ENCODE data around the gene CFAP299.

CFAP299 gene

DNA sequence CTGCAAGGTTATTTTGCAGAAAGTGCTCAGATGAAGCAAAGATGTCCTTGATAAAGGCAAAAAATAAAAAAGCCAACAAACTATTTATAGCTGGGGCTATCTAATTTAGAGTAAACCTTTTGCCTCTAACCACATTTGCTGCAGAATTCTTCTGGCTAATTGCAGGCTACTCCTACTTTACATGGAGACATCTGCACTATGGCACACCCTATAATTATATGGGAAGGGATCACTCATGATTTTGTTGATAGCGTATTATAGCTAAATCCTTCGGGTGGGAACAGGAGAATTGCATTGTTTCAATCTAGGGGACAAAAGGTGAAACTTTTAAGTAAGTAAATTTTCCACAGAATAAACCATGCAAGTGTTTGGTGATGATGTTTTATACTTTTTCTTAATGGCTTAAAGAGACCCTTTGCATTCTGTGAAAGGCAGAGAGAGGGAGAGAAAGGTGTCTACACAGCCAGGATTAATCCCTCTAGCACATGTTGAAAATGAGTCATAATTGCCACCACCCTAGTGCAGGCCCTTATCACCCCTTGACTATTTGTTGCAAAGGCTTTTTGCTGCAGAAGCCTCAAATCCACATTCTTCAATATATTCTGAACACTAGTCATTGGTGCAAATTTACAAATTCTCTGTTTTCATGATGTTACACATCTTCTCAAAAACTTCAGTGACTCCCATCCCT lies 473.7 kb downstream of the CFAP299 start:
- H3K36me3 ChIP-seq (ENCODE audit: control insufficient read depth, insufficient read depth, low read length): no peaks in the 10 kb centered on the region
- no peaks in the 10 kb centered on the region for H3K4me1 ChIP-seq (ENCODE audit: control insufficient read depth, insufficient read depth, low read length)
- no peak overlapping the region for H3K27ac ChIP-seq (ENCODE audit: low read depth, low read length)
- no peak overlapping the region for H3K4me3 ChIP-seq (ENCODE audit: low read length)
- no peak overlapping the region for H3K9ac ChIP-seq (ENCODE audit: low read length)
- no peaks in the 10 kb centered on the region for H3K27me3 ChIP-seq (ENCODE audit: control insufficient read depth, insufficient read depth, low read length)

DNA sequence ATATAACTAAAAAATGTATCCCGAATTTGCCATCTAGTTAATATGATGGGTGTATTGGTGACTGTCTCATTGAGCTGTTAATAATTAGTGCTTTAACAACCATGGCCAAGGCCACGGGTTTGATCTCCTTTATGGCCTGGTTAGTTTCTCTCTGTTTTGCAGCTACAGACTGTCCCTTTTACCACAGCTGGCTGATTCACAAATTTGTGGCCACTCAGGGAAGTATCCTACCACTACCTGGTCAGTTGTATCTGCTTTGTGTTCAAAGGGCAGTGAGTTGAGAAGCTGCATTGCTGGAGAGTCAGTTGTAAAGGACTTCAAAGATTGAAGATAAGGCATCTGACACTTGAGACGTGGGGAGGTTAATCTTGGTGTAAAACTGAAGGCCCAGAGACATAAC lies 475.9 kb downstream of the CFAP299 start:
- H3K4me1 ChIP-seq (ENCODE audit: control insufficient read depth, insufficient read depth, low read length): no peaks in the 10 kb centered on the region
- no peak overlapping the region for H3K4me3 ChIP-seq (ENCODE audit: low read length)
- H3K27ac ChIP-seq (ENCODE audit: low read depth, low read length): no peak overlapping the region
- H3K9ac ChIP-seq (ENCODE audit: low read length): no peak overlapping the region
- no peaks in the 10 kb centered on the region for H3K36me3 ChIP-seq (ENCODE audit: control insufficient read depth, insufficient read depth, low read length)
- H3K27me3 ChIP-seq (ENCODE audit: control insufficient read depth, insufficient read depth, low read length): no peaks in the 10 kb centered on the region

DNA sequence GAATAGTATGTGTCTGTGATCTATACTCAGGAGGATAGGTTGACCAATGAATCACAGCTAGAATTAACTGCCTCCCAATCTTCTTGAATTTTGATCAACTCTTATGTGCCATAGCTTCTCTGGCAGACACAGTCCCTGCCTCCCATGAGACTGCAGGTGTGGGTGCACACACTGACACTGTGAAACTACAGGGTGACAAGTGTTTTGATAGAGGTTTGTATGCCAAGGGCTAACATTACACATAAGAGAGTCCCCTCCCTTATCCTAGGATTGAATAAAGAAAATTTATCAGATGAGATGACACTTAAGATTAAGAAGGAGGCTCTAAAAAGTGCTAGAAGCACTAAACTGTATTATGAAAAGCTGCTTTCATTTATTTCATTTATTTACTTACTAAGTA lies 476.6 kb downstream of the CFAP299 start:
- H3K27me3 ChIP-seq (ENCODE audit: control insufficient read depth, insufficient read depth, low read length): no peaks in the 10 kb centered on the region
- H3K4me1 ChIP-seq (ENCODE audit: control insufficient read depth, insufficient read depth, low read length): no peaks in the 10 kb centered on the region
- no peak overlapping the region for H3K4me3 ChIP-seq (ENCODE audit: low read length)
- H3K9ac ChIP-seq (ENCODE audit: low read length): no peak overlapping the region
- H3K36me3 ChIP-seq (ENCODE audit: control insufficient read depth, insufficient read depth, low read length): no peaks in the 10 kb centered on the region
- no peak overlapping the region for H3K27ac ChIP-seq (ENCODE audit: low read depth, low read length)

DNA sequence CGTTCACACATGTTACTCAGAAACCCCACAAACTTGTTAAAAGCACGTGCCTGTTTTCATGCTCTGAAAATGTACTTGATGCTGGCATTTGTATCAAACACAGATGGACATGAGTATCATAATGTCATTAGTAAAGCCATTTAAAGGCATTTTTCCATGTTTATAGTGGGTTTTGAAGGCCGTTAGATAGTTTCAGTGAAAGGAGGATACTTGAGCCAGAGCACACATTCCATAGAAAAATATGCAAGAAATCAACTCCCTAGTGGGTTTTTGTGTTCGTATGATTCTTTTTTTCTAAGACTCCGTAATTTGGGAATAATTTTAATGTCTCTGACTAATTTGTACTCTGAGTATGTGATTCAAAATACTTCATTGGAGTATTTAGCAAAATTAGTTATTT lies 478.7 kb downstream of the CFAP299 start:
- Histone ChIP-seq H3K27ac (ENCODE audit: low read depth, low read length) (no peak overlapping the region), H3K36me3 (ENCODE audit: control insufficient read depth, insufficient read depth, low read length) (no peaks in the 10 kb centered on the region), H3K9ac (ENCODE audit: low read length) (no peak overlapping the region), H3K27me3 (ENCODE audit: control insufficient read depth, insufficient read depth, low read length) (no peaks in the 10 kb centered on the region), H3K4me3 (ENCODE audit: low read length) (no peak overlapping the region), H3K4me1 (ENCODE audit: control insufficient read depth, insufficient read depth, low read length) (no peaks in the 10 kb centered on the region)

DNA sequence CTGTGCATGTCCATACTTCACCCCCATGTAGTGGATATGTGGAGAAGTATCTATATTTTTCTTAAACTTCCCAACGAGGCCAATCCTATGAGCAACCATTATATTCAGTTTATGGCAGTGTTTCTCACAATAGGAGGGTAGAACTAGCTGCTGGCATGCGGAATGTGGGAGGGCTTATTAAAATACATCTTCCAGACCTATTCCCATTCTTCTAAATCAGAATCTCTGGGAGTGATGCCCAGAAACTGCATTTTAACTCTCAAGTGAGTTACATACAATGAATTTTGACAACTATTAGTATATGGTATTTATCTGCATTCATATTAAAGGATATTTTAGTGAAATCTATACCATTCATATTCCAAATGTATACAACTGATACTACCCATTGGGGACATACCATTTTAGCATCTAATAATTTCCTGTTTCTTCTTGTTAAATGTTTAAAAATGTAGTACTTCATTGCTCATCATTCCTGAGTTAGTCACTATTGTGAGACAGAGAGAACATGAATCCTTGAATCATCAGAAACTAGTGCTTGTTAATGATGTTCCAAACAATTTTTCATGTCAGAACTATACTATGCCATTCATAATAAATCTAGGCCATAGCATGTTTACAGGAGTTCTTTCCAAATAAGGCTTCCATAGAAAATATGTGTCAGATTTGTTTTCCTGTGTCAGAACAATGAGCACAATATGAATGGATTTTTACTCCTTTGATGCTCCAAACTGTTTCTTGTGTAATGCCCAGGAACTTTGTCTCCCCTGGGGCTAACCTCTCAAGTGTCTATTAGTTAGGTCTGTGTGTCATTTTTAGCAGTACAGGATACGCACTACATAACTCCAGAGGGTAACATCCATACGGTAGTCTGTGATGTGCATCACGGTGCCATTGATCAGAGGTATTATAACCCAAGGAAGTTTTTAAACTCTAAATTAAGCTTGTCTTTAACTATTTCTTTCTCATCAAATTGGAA lies 496.1 kb downstream of the CFAP299 start:
- no peaks in the 10 kb centered on the region for H3K4me1 ChIP-seq (ENCODE audit: control insufficient read depth, insufficient read depth, low read length)
- no peak overlapping the region for H3K27ac ChIP-seq (ENCODE audit: low read depth, low read length)
- H3K36me3 ChIP-seq (ENCODE audit: control insufficient read depth, insufficient read depth, low read length): no peaks in the 10 kb centered on the region
- H3K4me3 ChIP-seq (ENCODE audit: low read length): no peak overlapping the region
- H3K9ac ChIP-seq (ENCODE audit: low read length): no peak overlapping the region
- no peaks in the 10 kb centered on the region for H3K27me3 ChIP-seq (ENCODE audit: control insufficient read depth, insufficient read depth, low read length)

DNA sequence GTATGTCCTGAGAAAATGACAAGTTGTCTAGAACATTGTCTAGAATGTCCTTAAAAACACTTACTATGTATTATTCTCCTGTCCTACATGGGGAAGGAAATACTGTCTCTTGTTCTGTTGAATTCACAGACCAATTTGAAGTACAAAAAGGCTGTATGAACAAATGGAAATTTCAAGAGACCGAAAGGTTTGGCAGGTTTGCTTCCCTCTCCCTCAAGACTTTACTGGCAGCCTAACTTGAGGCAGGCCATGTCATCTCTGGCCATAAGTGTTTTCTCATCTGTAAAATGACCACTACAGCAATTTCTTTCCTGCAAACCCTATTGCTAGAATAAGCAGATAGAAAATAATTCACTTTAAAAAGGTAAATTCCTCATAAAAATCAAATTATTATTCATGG lies 503.8 kb downstream of the CFAP299 start:
- no peaks in the 10 kb centered on the region for H3K4me1 ChIP-seq (ENCODE audit: control insufficient read depth, insufficient read depth, low read length)
- H3K4me3 ChIP-seq (ENCODE audit: low read length): no peak overlapping the region
- no peaks in the 10 kb centered on the region for H3K36me3 ChIP-seq (ENCODE audit: control insufficient read depth, insufficient read depth, low read length)
- H3K27me3 ChIP-seq (ENCODE audit: control insufficient read depth, insufficient read depth, low read length): no peaks in the 10 kb centered on the region
- H3K9ac ChIP-seq (ENCODE audit: low read length): no peak overlapping the region
- H3K27ac ChIP-seq (ENCODE audit: low read depth, low read length): no peak overlapping the region

DNA sequence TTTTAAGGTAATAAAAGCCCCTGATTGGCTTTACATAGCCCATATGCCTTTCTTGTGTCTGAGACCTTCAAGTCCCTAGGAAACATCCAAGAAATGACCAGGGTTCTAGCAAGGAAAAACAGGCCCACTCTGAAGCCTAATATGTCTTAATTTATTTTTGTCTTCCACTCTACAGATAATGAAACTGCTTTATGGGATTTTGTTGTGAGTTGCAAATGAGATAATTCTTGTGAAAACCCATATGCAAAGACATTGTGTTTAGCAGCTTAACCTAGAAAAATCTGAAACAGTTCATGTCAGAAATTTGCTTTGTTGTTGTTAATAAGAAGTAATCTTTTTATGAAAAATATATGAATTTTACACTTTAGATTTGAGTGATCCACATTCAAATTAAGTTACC lies 504.3 kb downstream of the CFAP299 start:
- no peaks in the 10 kb centered on the region for H3K27me3 ChIP-seq (ENCODE audit: control insufficient read depth, insufficient read depth, low read length)
- H3K4me3 ChIP-seq (ENCODE audit: low read length): no peak overlapping the region
- H3K4me1 ChIP-seq (ENCODE audit: control insufficient read depth, insufficient read depth, low read length): no peaks in the 10 kb centered on the region
- H3K27ac ChIP-seq (ENCODE audit: low read depth, low read length): no peak overlapping the region
- no peak overlapping the region for H3K9ac ChIP-seq (ENCODE audit: low read length)
- H3K36me3 ChIP-seq (ENCODE audit: control insufficient read depth, insufficient read depth, low read length): no peaks in the 10 kb centered on the region

DNA sequence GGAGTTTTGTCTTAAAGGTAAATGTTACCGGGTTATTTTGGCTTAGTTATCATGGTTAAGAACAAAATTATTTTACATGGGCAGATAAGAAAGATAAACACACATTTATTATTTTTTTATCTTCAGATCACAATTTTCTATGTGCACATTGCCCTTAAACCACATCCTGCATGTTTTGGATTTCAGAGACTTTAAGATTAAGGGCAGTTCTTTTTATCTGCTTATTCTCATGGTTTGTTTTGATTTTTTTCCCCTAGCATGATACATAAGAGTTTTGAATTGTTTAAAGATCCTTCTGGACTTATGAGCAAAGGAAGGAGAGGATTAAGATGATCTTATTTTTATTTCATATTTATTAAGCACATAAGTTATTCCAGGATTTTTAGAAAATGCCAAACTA lies 504.9 kb downstream of the CFAP299 start:
- Histone ChIP-seq H3K27me3 (ENCODE audit: control insufficient read depth, insufficient read depth, low read length) (no peaks in the 10 kb centered on the region), H3K4me3 (ENCODE audit: low read length) (no peak overlapping the region), H3K36me3 (ENCODE audit: control insufficient read depth, insufficient read depth, low read length) (no peaks in the 10 kb centered on the region), H3K4me1 (ENCODE audit: control insufficient read depth, insufficient read depth, low read length) (no peaks in the 10 kb centered on the region), H3K9ac (ENCODE audit: low read length) (no peak overlapping the region), H3K27ac (ENCODE audit: low read depth, low read length) (no peak overlapping the region)

DNA sequence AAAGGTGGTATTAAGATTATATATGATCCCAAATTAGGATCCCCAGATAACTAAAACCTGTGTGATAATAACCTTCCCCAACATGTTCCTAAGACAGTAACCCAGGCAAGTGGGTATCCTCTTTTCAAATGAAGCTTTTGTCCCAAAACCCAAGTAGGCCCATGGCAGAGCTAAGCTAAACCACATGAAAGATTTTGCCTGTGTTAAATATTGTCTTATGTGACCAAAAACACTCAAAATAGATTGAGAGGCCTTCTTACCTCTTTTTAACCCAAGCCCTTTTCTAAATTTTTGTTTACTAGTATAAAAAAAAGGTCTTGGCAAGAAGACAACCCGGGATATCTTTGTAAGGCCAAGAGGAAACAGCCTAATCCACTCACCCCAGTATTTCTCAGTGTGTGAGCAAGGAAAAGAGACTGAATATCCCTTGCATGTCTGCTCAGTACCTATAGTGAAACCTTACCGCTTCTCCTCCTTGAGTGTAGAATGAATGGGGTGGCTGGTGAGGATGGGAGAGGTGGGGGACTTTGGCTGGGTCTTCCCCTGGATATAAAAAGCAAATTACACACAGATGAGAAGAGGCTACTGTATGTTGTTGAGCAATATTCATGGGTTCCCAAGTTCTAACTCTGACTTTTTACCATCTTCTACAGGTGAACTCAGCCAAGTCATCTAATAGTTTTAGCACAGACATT lies 506.2 kb downstream of the CFAP299 start:
- Histone ChIP-seq H3K4me3 (ENCODE audit: low read length) (no peak overlapping the region), H3K4me1 (ENCODE audit: control insufficient read depth, insufficient read depth, low read length) (no peaks in the 10 kb centered on the region), H3K36me3 (ENCODE audit: control insufficient read depth, insufficient read depth, low read length) (no peaks in the 10 kb centered on the region), H3K27ac (ENCODE audit: low read depth, low read length) (no peak overlapping the region), H3K9ac (ENCODE audit: low read length) (no peak overlapping the region), H3K27me3 (ENCODE audit: control insufficient read depth, insufficient read depth, low read length) (no peaks in the 10 kb centered on the region)

DNA sequence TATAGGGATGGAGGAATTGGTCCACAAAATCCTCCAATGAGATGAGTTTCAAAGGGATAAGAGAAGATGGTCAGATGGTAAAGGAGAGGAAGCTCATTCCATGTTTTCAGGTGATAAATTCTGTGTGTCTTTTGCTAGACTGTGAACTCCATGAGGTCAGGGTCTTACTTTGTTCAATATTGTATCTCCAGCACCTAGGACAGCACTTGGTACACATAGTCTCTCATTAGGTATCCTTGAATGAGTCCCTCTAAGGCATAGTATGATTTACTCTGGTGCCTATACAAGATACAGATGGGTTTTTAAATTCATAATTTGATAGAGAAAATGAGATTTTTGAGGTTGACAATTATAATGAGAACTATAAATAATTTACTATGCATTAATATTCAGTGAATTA lies 510.7 kb downstream of the CFAP299 start:
- no peak overlapping the region for H3K4me3 ChIP-seq (ENCODE audit: low read length)
- no peaks in the 10 kb centered on the region for H3K36me3 ChIP-seq (ENCODE audit: control insufficient read depth, insufficient read depth, low read length)
- H3K27ac ChIP-seq (ENCODE audit: low read depth, low read length): no peak overlapping the region
- no peaks in the 10 kb centered on the region for H3K4me1 ChIP-seq (ENCODE audit: control insufficient read depth, insufficient read depth, low read length)
- H3K27me3 ChIP-seq (ENCODE audit: control insufficient read depth, insufficient read depth, low read length): no peaks in the 10 kb centered on the region
- no peak overlapping the region for H3K9ac ChIP-seq (ENCODE audit: low read length)

DNA sequence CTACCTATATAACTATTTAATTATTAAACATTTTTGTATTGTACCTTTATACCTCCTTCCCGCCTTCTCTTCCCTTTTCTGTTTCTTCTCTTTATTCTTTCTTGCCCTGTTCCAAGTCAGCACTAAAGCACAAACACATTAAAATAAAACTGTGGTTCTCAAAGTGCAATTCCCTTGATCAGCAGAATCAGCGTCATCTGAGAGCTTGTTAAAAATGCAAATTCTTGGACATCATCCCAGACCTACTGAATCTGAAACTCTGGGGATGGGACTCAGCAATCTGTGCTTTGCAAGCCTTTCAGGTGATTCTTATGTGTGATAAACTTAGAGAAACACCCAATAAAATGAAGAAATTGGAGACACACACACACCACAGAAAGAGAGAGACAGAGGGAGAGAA lies 516.5 kb downstream of the CFAP299 start:
- H3K9ac ChIP-seq (ENCODE audit: low read length): no peak overlapping the region
- no peaks in the 10 kb centered on the region for H3K36me3 ChIP-seq (ENCODE audit: control insufficient read depth, insufficient read depth, low read length)

DNA sequence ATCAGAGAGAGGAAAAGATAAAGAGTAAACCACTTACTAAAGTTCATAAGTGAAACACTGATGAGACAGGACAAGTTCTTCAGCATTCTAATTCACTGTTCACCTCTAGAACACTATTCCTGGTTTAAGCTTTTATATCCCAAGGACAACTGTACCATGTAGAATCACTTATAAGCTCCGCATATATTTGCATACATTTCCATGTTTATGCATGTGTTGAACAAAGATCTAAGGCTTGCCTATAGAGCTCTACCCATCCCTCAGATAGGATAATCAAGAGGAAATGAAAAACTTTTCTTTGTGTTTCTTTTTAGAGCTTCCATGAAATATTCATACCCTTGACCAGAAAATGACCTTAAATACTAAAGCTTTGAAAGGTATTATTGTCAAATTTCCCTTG lies 538.0 kb downstream of the CFAP299 start:
- H3K4me3 ChIP-seq (ENCODE audit: low read length): no peak overlapping the region
- no peaks in the 10 kb centered on the region for H3K36me3 ChIP-seq (ENCODE audit: control insufficient read depth, insufficient read depth, low read length)
- no peaks in the 10 kb centered on the region for H3K4me1 ChIP-seq (ENCODE audit: control insufficient read depth, insufficient read depth, low read length)
- H3K27ac ChIP-seq (ENCODE audit: low read depth, low read length): no peak overlapping the region
- no peaks in the 10 kb centered on the region for H3K27me3 ChIP-seq (ENCODE audit: control insufficient read depth, insufficient read depth, low read length)
- H3K9ac ChIP-seq (ENCODE audit: low read length): no peak overlapping the region

More for the DNA sequence above, 516.5 kb downstream of the CFAP299 start:
- Histone ChIP-seq H3K27ac (ENCODE audit: low read depth, low read length) (no peak overlapping the region), H3K27me3 (ENCODE audit: control insufficient read depth, insufficient read depth, low read length) (no peaks in the 10 kb centered on the region), H3K4me3 (ENCODE audit: low read length) (no peak overlapping the region), H3K4me1 (ENCODE audit: control insufficient read depth, insufficient read depth, low read length) (no peaks in the 10 kb centered on the region)
